GM21423 (cell line): ENCODE results near the gene OR6P1.

Experiments used
- ATAC-seq: cut with Tn5 transposase; IDR thresholded peaks from one replicate; pipeline ENCODE4 v1.9.1; 2021; ENCODE audit warnings: mild to moderate bottlenecking, moderate library complexity; ENCODE audit not compliant: unreplicated experiment

Gene OR6P1

GRCh38 chr1:158520021-158520420 lies 50.4 kb downstream of the OR6P1 start:
- ATAC-seq, result no peak

DNA sequence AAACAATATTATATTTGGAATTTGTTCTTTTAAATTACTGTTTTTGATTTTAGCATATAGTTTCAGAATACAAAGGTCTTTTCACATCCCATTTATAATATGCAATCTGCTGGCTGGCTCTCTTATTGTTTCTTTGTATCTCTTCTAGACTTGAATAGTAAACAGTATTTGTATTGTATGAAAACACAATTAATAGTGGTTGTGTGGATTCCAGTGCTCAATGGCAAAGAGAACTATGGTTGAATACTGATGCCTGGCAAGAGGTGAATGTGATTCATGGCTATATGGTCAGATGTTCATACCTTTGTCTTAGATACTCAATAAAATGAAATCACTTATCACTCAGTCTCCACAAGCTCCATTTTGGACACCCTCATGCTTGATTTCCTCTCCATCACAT lies 53.4 kb downstream of the OR6P1 start:
- ATAC-seq, result no peak
